ENCODE measurements around the gene ABLIM1.

GRCh38 chr10:114396464-114396863 lies 261.6 kb downstream of the ABLIM1 start:
- TF ChIP-seq EP300 (IDR thresholded peaks at IDR 0.05; ENCODE audit: borderline replicate concordance) (no peak), ZBTB7A (IDR thresholded peaks at IDR 0.05; ENCODE audit: low read depth) (no peak), YY1 (IDR thresholded peaks at IDR 0.05; ENCODE audit: low read depth) (no peak), TAF1 (IDR thresholded peaks at IDR 0.05; ENCODE audit: low read depth) (no peak), REST (IDR thresholded peaks at IDR 0.05; ENCODE audit: low read depth) (no peak), CEBPB (IDR thresholded peaks at IDR 0.05) (no peak), RAD21 (IDR thresholded peaks at IDR 0.05; ENCODE audit: low read depth) (no peak), EGR1 (IDR thresholded peaks at IDR 0.05) (no peak)

All from Ishikawa (cell line).